ENCODE data around the gene KLK8. TPM values are rescaled to one million over a fixed set of nuclear protein-coding genes. Genes with fewer than 3 reads are reported as not detected.

KLK8 gene
- total and polyA plus RNA-seq, 2 experiments from 2014 or later, result 4.9 to 14.6 TPM

- ATAC-seq (no peak), DNase-seq (ENCODE audit: low spot score) (no peak)
- Mint-ChIP-seq H3K27ac (no peak overlapping the region), H3K27me3 (ENCODE audit: insufficient read depth, low read depth, poor library complexity) (peaks cover 28% of the 10 kb centered on the region), H3K4me1 (peaks cover 19% of the 10 kb centered on the region), H3K4me3 (no peak overlapping the region), H3K36me3 (ENCODE audit: low read depth) (no peaks in the 10 kb centered on the region), H3K9me3 (peaks cover 7% of the 10 kb centered on the region)
- Histone ChIP-seq H4K20me1 (replicated peaks; ENCODE audit: insufficient read depth) (no peaks in the 10 kb centered on the region), H3K36me3 (ENCODE audit: insufficient read depth) (no peaks in the 10 kb centered on the region), H3K27ac (ENCODE audit: low read depth) (no peak overlapping the region), H3K4me3 (no peak overlapping the region), H3F3A (replicated peaks; ENCODE audit: low read depth) (no peaks in the 10 kb centered on the region), H3K9me2 (ENCODE audit: insufficient read depth) (no peaks in the 10 kb centered on the region), H3K4me1 (ENCODE audit: insufficient read depth) (peaks cover 17% of the 10 kb centered on the region), H3K27me3 (ENCODE audit: insufficient read depth) (no peaks in the 10 kb centered on the region), H3K4me2 (no peak overlapping the region), H2AFZ (no peak overlapping the region), H3K79me2 (replicated peaks; ENCODE audit: insufficient read depth) (no peaks in the 10 kb centered on the region)
- TF ChIP-seq CREB1 (CRISPR knock-in tag; IDR thresholded peaks at IDR 0.05; ENCODE audit: low read depth) (no peak), ETS1 (IDR thresholded peaks at IDR 0.05) (no peak), JUNB (IDR thresholded peaks at IDR 0.05; ENCODE audit: unreplicated experiment) (no peak), CTCF (conservative IDR thresholded peaks at IDR 0.05; ENCODE audit: low read depth in 2 of 2) (no peak), ZNF331 (CRISPR knock-in tag; IDR thresholded peaks at IDR 0.05; ENCODE audit: low read depth) (no peak), ZNF462 (CRISPR knock-in tag; IDR thresholded peaks at IDR 0.05) (no peak), REST (IDR thresholded peaks at IDR 0.05; ENCODE audit: unreplicated experiment) (no peak), NANOG (IDR thresholded peaks at IDR 0.05; ENCODE audit: borderline replicate concordance) (no peak), EZH2 (IDR thresholded peaks at IDR 0.05; ENCODE audit: low read depth, unreplicated experiment) (no peak), EZH2phosphoT487 (IDR thresholded peaks at IDR 0.05; ENCODE audit: unreplicated experiment) (no peak), STAT1 (IDR thresholded peaks at IDR 0.05; ENCODE audit: unreplicated experiment) (no peak), ZNF114 (CRISPR knock-in tag; IDR thresholded peaks at IDR 0.05) (no peak), POLR2AphosphoS5 (IDR thresholded peaks at IDR 0.05; ENCODE audit: low read depth) (no peak)
Observed at GRCh38 chr19:50998686-50999085, 2.7 kb downstream of the KLK8 start.

Measured in GM23338 (cell line).